ENCODE results near the gene ADAP2. TPM values are rescaled to one million over a fixed set of nuclear protein-coding genes. Genes with fewer than 3 reads are reported as not detected.
"Not testable (repeated sequence)": the region's sequence is repeated elsewhere in the genome, so short reads cannot be mapped to it uniquely, and the experiment has no call there.

Gene ADAP2
- polyA plus RNA-seq, 3 donors = 3.0 to 3.7 (median 3.1) TPM

DNA sequence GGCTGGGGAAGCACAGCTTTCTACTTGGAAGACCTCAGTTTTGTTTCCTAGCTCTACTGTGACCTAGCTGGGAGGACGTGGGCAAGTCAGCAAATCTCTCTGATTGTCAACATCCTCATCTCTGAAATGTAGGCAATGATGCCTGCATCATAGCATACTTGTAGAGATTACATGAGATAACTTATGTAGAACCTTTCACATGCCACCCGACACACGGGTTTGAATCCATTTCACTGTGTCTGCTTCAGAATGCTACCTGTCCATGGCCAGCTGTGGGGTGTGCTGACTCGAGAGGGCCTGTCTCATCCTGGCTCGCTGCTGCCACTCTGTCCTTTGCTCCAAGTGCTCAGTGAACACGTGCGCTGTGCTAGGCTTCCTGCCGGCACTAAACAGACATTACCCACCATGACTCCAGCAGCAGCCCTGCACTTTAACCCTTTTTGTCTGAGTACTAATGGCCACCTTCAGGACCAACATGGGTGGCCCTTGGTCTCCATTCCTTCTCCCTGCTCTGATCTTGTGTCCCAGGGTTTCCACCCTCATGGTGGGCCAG, 7.4 kb downstream of the ADAP2 start:
- no peak for DNase-seq

DNA sequence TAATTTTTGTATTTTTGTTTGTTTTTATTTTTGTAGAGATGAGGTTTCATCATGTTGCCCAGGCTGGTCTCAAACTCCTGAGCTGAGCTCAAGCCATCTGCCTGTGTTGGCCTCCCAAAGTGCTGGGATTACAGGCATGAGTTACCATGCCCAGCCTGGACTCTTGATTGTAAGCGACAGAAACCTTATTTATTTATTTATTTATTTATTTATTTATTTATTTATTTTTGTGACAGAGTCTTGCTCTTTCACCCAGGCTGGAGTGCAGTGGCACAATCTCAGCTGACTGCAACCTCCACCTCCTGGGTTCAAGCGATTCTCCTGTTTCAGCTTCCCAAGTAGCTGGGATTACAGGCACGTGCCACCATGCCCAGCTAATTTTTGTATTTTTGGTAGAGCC, 8.1 kb downstream of the ADAP2 start:
- DNase-seq = not testable (repeated sequence)

DNA sequence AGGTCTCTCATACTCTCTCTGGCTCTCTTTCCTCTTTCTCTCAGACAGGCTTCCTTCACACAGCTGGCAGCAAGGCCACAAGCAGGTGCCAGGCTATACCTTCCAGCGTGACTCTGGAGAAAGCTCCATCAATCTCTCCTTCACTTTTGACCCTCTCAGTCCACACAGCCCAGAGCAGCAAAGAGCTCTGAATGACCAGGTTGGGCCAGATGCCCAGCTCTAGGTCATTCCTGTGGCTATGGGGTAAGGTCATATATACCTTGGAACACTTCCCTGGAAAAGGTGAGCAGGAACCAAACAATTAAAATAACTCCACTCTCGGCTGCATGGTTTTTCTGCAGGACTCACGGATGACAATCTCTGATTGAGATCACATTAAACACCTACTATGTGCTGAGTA, 8.8 kb downstream of the ADAP2 start:
- no peak for DNase-seq

DNA sequence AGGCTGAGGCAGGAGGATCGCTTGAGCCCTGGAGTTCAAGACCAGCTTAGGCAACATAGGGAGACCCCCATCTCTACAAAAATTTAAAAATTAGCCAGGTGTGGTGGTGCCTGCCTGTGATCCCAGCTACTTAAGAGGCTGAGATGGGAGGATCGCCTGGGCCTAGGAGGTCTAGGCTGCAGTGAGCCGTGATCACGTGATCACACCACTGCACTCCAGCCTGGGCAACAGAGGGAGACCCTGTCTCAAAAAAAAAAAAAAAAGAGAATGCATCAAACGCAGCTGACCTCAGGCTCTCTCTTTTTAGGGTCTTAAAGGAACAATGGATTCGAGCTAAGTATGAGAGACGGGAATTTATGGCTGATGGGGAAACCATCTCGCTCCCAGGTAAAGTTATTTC, 9.8 kb downstream of the ADAP2 start:
- DNase-seq = not testable (repeated sequence)

DNA sequence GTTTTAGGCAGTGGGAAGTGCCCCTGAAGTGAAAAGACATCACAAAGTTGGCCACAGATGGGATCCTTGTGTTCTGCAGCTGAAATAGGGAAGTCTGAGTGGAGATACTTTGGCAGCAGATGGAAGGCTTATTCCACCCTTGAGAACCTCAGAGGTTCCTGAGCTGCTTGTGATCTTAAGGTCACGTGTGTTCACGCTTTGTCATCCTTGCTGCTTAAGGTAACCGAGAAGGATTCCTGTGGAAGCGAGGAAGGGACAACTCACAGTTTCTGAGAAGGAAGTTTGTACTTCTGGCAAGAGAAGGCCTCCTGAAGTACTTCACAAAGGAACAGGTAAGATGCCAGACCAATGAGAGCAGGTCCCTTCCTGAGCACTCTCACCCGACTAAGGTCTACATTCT, 12.2 kb downstream of the ADAP2 start:
- no peak for DNase-seq

DNA sequence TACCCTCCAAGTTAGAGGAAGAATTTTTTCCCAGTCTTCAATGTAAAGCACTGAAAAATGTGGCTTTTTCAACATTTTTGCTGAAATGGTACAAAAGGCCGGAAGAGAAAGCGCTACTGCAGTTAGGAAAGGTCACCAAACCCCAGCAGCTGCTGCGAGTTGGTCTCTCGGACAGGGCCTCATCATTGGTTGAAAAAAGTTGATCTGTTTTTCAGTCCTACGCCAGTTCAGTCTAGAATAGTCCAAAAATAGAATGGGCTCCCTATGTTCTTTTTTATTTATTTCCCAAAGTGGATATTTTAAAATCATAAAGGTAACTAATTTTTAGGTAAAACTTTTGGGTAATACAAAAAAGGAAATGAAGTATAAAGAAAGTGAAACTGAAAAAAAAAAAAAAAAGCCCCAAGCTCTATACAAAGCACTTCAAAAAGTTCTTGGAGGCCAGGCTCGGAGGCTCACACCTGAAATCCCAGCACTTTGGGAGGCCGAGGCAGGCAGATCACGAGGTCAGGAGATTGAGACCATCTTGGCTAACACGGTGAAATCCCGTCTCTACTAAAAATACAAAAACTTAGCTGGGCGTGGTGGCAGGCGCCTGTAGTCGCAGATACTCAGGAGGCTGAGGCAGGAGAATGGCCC, 17.4 kb downstream of the ADAP2 start:
- DNase-seq = no peak

DNA sequence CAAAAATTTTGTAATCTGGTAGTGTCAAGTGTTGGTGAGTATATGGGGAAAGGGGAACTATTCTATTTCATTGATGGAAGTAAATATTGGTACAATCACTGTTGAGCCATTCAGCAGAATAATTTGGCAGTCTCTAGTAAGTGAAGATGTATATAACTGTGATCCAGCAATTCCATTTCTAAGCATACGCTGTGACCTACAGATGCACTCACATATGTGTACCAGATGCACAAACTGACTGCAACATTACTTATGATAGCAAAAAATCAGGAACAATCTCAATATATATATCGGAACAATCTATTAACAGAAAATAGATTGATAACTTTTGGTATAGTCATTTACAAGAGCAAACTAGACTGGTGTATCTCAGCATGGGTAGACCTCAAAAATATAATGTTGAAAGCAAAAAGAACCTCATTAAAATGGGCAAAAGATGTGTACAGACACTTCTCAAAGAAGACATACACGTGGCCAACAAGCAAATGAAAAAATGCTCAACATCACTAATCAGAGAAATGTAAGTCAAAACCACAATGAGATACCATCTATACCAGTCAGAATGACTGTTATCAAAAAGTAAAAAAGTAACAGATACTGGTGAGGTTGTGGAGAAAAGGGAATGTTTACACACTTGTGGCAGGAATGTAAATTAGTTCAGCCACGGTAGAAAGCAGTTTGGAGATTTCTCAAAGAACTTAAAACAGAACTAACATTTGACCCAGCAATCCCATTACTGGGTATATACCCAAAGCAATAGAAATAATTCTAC, 20.7 kb downstream of the ADAP2 start:
- DNase-seq = no peak

DNA sequence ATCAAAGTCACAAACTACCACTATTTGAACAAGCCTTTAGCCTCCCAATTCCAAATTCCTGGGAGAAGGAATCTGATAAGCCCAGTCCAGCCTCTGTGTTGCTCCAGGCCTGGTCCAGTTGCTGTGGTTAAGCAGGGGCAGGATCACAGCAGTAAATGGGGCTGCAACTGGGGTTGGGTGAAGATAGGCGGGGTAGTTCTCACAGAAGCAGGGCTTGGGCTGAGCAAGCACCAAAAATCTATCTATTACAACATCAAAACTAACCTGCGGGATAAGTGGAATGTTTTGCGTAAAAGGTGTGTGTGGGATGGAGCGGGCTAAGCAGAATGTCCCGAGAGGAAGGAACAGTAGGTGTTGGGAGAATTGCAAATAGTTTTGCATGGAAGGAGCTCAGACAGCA, 26.1 kb downstream of the ADAP2 start:
- no peak for DNase-seq

DNA sequence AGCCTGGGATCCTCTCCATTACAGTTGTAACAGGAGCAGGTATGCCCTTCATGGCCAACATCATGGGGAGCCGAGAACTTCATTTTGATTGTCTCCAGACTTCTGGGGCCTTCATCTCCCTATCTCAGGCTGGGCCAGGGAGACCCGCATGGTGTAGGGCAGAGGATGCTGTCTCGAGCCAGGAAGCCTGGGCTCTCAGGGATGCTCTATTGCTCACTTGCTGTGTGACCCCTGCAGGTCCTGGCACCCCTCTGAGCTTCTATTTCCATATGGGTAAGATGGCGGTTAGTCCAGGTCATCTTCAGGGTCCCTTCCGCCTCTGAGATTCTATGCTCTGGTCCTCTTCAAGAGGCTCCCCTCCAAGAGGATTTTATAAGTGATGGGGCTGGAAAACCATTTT, 28.4 kb downstream of the ADAP2 start:
- DNase-seq = no peak

DNA sequence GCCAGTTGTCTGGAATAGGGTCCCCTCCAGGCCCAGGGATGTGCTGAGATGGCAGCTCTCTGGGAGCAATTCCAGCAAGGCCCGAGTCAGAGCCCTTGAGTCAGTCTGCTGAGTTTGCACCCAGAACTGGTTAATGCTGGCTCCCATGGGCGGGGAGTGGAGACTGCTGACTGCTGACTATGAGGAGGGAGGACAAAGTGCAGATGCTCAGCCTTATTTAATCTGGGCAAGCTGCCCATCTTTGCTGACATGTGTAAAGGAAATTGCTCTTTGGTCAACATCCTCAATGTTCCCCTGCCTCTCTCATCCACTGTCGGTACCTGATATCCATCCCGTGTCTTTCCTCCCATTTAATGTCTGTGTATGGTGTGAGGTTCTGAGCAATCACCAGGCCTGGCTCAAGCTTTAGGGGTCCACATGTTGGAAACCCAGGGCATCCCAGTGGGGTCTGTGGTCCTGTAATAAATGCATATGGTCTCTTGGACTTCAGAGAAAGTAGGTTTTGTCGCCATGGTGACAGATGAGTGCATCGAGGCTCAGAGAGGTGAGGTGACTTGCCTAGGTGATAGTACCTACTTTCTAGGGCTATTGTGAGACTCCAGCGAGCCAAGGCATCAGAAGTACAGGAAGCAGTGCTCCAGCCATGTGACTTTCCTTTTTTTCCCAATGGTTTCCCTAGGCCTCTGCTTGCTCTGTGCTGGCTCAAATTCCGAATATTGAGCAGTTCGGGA, 29.1 kb downstream of the ADAP2 start:
- DNase-seq = peak; percentile 61

DNA sequence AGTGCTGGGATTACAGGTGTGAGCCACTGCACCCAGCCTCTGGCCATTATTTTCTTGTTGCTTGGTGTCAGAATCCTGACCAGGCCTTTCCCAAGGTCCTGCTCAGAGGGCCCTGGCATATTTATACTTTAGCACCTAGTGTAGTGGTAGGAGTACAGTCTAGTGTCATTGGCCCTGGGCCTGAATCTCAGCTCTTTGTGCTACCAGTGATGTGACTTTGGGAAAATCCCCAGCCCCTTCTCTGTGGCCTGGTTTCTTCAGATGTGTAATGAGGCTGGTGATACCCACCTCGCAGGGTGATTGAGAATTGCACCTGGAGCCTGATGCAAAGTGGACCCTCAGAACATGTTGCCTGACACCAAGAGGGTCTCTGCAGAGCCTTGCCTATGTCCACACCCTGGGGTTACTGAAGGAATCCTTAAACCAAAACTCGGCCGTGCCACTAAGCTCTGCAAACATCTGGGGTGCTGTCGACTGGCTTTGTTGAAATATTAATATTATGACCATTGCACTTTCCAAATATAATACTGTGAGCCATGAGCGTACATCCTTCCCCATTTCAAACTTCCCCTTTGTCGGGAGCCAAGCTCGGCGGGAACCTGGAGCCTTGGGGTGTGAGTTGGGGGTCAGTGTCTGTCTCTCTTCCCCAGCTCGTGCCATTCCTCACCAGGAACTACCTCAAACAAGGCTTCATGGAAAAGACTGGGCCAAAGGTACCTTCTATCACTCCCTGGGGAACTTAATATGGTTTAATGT, 31.1 kb downstream of the ADAP2 start:
- no peak for DNase-seq

DNA sequence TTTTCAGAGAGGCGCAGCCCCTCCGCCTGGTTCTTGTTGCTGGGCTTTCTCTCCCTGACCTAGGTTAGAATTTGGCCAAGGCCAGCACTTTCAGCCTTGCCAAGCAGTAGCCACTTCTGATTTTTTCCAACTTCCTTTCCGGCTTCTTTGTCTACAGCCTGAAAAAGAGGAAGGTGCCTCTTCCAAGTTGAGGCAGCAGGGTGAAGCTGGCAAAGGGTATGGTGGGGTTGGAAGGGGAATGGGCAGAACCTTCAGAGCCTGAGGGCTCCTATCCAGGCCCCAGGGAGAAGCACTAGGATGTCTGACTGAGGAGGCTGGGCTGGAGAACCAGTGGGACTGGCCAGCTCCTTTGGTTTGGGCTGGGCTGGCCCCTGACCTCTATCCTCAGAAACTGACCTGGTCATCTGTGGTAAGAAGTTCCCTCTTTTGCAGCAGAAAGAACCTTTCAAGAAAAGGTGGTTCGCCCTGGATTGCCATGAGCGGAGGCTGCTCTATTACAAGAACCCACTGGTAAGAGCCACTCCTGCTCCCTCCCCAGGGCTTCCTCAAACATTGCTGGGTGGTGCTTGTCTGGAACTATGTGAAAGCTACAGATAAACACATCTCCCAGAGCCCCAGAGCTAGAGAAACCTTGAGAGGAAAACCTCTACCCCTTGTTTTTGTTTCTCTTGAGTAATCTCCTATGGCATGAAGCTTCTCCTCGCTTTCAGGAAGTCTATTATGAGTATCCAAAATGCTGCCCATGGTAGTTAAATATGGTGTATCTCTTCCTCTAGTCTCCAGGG, 32.5 kb downstream of the ADAP2 start:
- DNase-seq = no peak

DNA sequence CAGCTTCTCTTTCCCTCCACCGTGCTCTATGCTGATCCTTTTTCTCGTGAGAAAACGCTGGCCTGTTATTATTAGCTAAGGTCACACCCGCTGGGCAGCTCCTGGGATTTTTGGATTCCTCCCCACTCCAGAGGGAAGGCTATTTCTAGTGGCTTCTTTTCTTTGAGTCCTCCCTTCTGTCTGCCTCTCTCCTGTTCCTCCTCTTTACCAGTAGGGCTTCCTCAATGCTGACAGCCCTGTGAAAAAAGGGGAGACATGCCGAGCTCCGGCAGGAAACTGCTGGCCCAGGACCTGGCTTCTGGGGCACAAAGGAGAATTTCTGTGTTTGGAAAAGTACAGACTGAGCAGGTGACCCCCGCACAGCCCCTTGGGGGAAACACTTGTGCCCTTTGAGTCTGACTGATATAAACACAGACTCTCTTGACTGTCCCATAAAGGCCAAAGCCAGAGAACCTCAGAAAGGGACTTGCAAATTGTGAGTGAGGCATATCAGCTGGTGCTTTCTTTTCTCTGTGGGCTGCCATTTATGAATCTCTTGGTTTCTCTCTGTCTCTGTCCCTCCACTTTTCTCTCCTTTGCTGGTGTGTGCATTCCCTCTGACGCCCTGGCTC, 35.1 kb downstream of the ADAP2 start:
- no peak for DNase-seq

DNA sequence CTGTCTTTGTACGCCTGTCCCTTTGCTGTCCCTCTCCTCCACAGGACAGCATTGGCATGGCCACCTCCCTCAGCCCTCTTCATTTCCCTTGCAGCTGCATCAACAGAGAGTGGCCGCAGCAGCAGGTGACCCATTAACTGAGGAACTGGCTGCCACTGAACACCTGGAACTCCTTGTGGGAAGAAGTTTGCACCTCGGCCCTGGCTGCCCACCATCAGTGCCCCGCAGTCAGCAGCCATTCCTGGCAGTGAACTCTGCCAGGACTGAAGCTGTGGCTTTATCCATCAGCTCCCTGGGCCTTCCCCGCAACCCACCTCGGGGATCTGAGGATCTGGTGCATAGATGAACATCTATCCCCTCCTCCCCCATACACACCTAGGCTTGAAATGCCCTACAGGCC, 36.0 kb downstream of the ADAP2 start:
- no peak for DNase-seq

DNA sequence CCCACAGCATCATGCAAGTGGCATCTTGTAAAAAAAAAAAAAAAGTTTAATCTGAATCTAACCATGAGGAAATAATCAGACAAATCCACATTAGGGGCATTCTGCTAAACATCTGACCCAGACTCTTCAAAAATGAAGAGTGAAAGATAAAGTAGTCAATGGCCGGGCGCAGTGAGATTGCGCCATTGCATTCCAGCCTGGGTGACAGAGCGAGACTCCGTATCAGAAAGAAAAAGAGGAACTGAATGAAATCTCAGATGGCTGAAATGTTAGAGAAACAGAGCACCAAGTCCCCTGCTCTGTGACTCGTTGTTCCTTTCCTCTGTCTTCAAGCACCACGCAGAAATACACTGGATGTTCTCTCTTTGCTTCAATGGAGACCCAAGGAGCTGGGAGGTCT, 36.4 kb downstream of the ADAP2 start:
- no peak for DNase-seq

DNA sequence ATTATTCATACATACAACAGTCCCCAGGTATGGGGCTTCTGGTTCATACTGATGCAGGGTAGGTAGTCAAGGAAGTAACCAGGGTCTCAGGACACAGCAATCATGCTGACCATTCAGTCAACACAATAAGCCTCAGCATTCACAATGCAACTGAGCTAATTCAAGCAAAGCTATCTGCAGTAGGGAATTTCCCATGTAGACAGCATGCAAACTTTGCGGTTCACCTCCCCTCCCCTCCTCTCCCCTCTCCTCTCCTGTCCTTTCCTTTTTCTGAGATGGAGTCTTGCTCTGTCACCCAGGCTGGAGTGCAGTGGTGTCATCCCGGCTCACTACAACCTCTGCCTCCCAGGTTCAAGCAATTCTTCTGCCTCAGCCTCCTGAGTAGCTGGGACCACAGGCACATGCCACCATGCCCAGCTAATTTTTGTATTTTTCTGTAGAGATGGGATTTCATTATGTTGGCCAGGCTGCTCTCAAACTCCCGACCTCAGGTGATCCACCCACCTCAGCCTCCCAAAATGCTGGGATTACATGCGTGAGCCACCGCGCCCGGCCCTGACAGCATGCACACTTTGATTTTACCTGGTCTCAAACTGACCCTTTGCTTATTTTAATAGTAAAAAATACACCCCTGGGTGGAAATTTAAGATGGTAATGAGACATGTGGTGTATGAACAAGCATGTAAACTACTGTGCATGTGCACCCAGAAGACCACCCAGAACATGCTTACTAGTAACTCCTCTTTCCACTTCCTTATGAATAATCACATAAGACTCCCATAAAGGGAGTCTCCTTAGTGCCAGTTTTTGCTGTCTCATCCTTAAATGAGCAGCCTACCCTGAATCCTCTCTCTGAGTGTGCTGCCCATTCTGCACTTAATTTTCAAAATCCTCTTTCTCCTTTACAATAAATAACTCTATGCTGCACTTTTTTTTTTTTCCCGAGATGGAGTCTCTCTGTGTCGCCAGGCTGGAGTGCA, 39.8 kb downstream of the ADAP2 start:
- DNase-seq = no peak

DNA sequence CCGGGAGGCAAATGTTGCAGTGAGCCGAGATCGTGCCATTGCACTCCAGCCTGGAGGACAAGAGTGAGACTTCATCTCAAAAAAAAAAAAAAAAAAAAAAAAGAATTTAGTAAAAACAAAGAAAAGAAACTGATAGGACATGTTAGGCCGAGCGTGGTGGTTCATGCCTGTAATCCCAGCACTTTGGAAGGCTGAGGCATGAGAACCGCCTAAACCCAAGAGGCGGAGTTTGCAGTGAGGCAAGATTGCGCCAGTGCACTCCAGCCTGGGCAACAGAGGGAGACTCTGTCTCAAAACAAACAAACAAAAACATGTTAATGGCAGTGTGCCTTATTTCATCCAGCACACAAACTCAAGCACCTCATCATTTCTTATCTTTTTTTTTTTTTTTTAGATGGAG, 42.6 kb downstream of the ADAP2 start:
- not testable (repeated sequence) for DNase-seq

DNA sequence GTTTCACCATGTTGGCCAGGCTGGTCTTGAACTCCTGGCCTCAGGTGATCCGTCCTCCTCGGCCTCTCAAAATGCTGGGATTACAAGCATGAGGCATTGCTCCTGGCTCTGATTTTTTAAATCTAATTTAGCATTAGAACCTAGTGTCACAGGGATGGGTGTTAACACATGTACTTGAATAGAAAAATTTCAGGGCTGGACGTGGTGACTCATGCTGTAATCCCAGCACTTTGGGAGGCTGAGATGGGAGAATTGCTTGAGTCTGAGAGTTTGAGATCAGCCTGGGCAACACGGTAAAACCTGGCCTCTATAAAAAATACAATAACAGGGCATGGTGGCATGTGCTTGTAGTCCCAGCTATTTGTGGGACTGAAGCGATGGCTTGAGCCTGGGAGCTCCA, 43.1 kb downstream of the ADAP2 start:
- no peak for DNase-seq

DNA sequence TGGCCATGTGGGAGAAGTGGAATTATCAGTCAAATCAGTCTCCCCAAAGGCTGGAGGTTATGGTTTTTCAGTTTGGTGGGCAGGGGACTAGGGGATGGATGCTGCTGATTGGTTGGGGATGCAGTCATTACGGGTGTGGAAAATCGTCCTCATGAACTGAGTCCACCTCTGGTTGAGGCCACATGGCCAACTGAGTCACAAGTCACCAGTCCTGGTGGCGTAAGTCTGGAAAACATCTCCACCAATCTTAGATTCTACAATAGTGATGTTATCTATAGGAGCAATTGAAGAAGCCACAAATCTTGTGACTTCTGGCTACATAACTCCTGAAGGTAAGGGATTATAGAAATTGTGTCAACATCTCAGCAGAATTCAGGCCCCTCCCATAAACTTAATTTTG, 43.9 kb downstream of the ADAP2 start:
- no peak for DNase-seq

Data from renal pelvis (tissue), 4 donors.